Measurements from ENCODE around the gene ABLIM2. TPM values are rescaled to one million over a fixed set of nuclear protein-coding genes. Genes with fewer than 3 reads are reported as not detected.

The ABLIM2 gene
- total and polyA plus RNA-seq, 2 of the 8 experiments (the other 6 are each of a cell fraction or from before 2014, with no cell fraction given): 2.8 to 3.0 TPM

DNA sequence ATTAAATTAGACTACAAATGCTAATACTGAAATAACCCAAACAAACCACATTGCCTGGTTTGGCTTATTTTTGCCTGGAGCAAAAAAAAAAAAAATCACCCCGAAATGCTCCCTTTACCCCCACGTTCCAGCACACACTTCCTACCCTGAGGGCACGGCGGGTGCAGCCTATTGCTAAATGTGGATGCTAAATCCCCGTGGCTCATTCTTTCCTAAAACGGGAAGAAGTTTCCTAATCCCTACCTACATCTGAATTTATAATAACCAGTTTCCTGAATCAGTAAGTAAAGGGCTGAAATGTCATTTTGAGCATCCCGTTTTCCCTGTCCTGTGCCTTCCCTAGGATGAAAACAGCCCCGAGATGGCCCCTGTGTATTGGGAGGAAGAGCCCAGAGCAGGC is 97.0 kb downstream of the ABLIM2 start:
- Histone ChIP-seq H4K5ac (ENCODE audit: insufficient read length, low read depth, low read length) (no peak overlapping the region), H3K79me1 (ENCODE audit: low read depth, low read length) (no peaks in the 10 kb centered on the region), H3K9me3 (ENCODE audit: insufficient read depth in 2 of 2, low read depth in 1 of 2, low read length in 1 of 2) (no peaks in the 10 kb centered on the region), H3K79me2 (ENCODE audit: control insufficient read depth in 1 of 2, insufficient read depth in 2 of 2, low read length in 2 of 2) (no peaks in the 10 kb centered on the region), H3K18ac (ENCODE audit: extremely low read depth, low read length) (no peak overlapping the region), H3K36me3 (ENCODE audit: control insufficient read depth in 2 of 4, insufficient read depth in 4 of 4, low read length in 3 of 4) (no peaks in the 10 kb centered on the region), H3K56ac (replicated peaks; ENCODE audit: insufficient read length, low read depth, low read length) (no peak overlapping the region), H3K4me2 (ENCODE audit: insufficient read depth in 1 of 2, low read depth in 2 of 2, low read length in 2 of 2) (no peak overlapping the region), H2AK5ac (ENCODE audit: low read depth, low read length) (no peak overlapping the region), H2BK20ac (ENCODE audit: low read length) (no peak overlapping the region), H3K23ac (ENCODE audit: insufficient read length) (no peak overlapping the region), H3K4me3 (ENCODE audit: extremely low read depth in 1 of 4, insufficient read depth in 2 of 4, low read depth in 3 of 4, low read length in 4 of 4) (no peak overlapping the region), H2AFZ (ENCODE audit: low read length) (no peak overlapping the region), H2BK120ac (replicated peaks; ENCODE audit: low read depth, low read length) (no peak overlapping the region), H3K4ac (replicated peaks; ENCODE audit: insufficient read length, low read depth, low read length) (no peak overlapping the region), H2BK15ac (ENCODE audit: low read length) (no peak overlapping the region), H2BK5ac (ENCODE audit: low read depth, low read length) (peak overlapping the region; percentile 52; the same call in 1 of the 2 replicates), H3K27ac (ENCODE audit: low read depth, low read length) (no peak overlapping the region), H2BK12ac (ENCODE audit: low read depth, low read length) (no peak overlapping the region), H3K23me2 (ENCODE audit: low read depth, low read length) (no peaks in the 10 kb centered on the region), H3K14ac (ENCODE audit: insufficient read length) (no peak overlapping the region), H3K9ac (replicated peaks in 1 of 4; ENCODE audit: extremely low read depth in 1 of 4, low read depth in 3 of 4, low read length in 3 of 4) (no peak overlapping the region), H4K8ac (ENCODE audit: extremely low read depth, insufficient read depth, low read length) (no peak overlapping the region), H3K27me3 (replicated peaks in 1 of 4; ENCODE audit: control insufficient read depth in 3 of 4, extremely low read depth in 1 of 4, insufficient read depth in 3 of 4, low read length in 3 of 4) (no peaks in the 10 kb centered on the region; a peak in 1 of 7 replicates), H3K4me1 (replicated peaks in 1 of 4; ENCODE audit: control insufficient read depth in 3 of 4, insufficient read depth in 4 of 4, low read length in 3 of 4) (peaks cover 0 to 6% (median 0%) of the 10 kb centered on the region in 4 experiments; a peak in 3 of 7 replicates), H4K91ac (replicated peaks; ENCODE audit: insufficient read length, low read length) (no peak overlapping the region), H4K20me1 (replicated peaks in 1 of 2; ENCODE audit: control insufficient read depth in 1 of 2, insufficient read depth in 2 of 2, low read length in 2 of 2) (no peaks in the 10 kb centered on the region)
- ChIA-PET POLR2A (ENCODE audit: partially characterized antibody) (interaction anchor here (2.2 kb wide), 1 partner anchor 11 kb away, joined by 8 read pairs; no protein-coding TSS in a partner anchor), CTCF (ENCODE audit: partially characterized antibody) (interaction anchor here (1.0 to 1.2 kb wide), 3 partner anchors 10 to 115 kb away, joined by 3 to 6 read pairs (median 3); no protein-coding TSS in a partner anchor)
- WGBS, 2 experiments (ENCODE audit: extremely low coverage in 1 of 2, insufficient coverage in 1 of 2, insufficient read length in 1 of 2, insufficient replicate concordance in 2 of 2, low coverage in 1 of 2, low lambda C conversion rate in 2 of 2, missing lambda C conversion rate in 1 of 2): 87% methylated on average over 8 of the region's 8 CpGs; no CpG with 5 or more reads in 1 of the 2 experiments
- DNase-seq (ENCODE audit: low read depth in 1 of 2, low spot score in 2 of 2) (no peak), FAIRE-seq (no peak)
- TF ChIP-seq CEBPB (IDR thresholded peaks at IDR 0.05; ENCODE audit: low read depth, low read length) (no peak), SUZ12 (IDR thresholded peaks at IDR 0.05; ENCODE audit: low read length) (no peak), TCF12 (IDR thresholded peaks at IDR 0.05; ENCODE audit: low read depth, low read length) (no peak), PHF8 (conservative IDR thresholded peaks at IDR 0.05; ENCODE audit: low read depth, low read length) (no peak), SRF (IDR thresholded peaks at IDR 0.05; ENCODE audit: low read depth, low read length) (no peak), CBX5 (IDR thresholded peaks at IDR 0.05; ENCODE audit: low read depth, low read length) (no peak), CHD2 (IDR thresholded peaks at IDR 0.05; ENCODE audit: low read length) (no peak), POLR2A (IDR thresholded peaks at IDR 0.05; ENCODE audit: control extremely low read depth in 1 of 2, low read depth in 2 of 2, low read length in 2 of 2) (no peak), FOSL1 (IDR thresholded peaks at IDR 0.05; ENCODE audit: insufficient read depth, low read depth, low read length) (no peak)
- TF ChIP-seq, protein P1, sequence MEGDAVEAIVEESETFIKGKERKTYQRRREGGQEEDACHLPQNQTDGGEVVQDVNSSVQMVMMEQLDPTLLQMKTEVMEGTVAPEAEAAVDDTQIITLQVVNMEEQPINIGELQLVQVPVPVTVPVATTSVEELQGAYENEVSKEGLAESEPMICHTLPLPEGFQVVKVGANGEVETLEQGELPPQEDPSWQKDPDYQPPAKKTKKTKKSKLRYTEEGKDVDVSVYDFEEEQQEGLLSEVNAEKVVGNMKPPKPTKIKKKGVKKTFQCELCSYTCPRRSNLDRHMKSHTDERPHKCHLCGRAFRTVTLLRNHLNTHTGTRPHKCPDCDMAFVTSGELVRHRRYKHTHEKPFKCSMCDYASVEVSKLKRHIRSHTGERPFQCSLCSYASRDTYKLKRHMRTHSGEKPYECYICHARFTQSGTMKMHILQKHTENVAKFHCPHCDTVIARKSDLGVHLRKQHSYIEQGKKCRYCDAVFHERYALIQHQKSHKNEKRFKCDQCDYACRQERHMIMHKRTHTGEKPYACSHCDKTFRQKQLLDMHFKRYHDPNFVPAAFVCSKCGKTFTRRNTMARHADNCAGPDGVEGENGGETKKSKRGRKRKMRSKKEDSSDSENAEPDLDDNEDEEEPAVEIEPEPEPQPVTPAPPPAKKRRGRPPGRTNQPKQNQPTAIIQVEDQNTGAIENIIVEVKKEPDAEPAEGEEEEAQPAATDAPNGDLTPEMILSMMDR (IDR thresholded peaks at IDR 0.05; ENCODE audit: control extremely low read depth in 1 of 3, insufficient read depth in 1 of 3, low read depth in 1 of 3, low read length in 3 of 3): no peak
- TF ChIP-seq, protein P2, sequence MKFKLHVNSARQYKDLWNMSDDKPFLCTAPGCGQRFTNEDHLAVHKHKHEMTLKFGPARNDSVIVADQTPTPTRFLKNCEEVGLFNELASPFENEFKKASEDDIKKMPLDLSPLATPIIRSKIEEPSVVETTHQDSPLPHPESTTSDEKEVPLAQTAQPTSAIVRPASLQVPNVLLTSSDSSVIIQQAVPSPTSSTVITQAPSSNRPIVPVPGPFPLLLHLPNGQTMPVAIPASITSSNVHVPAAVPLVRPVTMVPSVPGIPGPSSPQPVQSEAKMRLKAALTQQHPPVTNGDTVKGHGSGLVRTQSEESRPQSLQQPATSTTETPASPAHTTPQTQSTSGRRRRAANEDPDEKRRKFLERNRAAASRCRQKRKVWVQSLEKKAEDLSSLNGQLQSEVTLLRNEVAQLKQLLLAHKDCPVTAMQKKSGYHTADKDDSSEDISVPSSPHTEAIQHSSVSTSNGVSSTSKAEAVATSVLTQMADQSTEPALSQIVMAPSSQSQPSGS (IDR thresholded peaks at IDR 0.05; ENCODE audit: low read length): no peak

Measured in H1 (cell line).